SK-N-SH (cell line): Measurements from ENCODE around the gene PES1. TPM values are rescaled to one million over a fixed set of nuclear protein-coding genes. Genes with fewer than 3 reads are reported as not detected.

Experiments used
- CTCF ChIA-PET: fragments of 300-600, 350-600 bp; formaldehyde crosslinking; extraction: SDS; loops from one replicate; lab custom pipeline; 2021; lab: Yijun Ruan, JAX
- POLR2A ChIA-PET: fragments of 350-600 bp; sonication (Branson Sonifier 250); formaldehyde crosslinking; extraction: SDS; loops from one replicate; lab custom pipeline; 2020; ENCODE audit warnings: antibody characterized with exemption, inconsistent platforms; lab: Yijun Ruan, JAX
- DNase-seq: peaks from one replicate; pipeline ENCODE4 v3.0.0; 2012
- H2AFZ ChIP-seq: fragments of 200-600 bp; sonication (generic); 2 replicates; pipeline ENCODE4 v1.8.1; 2016; ENCODE audit warnings: antibody characterized with exemption, mild to moderate bottlenecking, low read depth
- H3F3A ChIP-seq: fragments of 200-600 bp; sonication (generic); replicated peaks from 2 replicates; pipeline ENCODE3; 2016; ENCODE audit warnings: antibody characterized with exemption, mild to moderate bottlenecking; ENCODE audit not compliant: insufficient read depth
- H3K27ac ChIP-seq, 2 experiments: fragments of 200-500 bp in 1 of 2; fragments of 200-600 bp in 1 of 2; sonication (Bioruptor generic) in 1 of 2; sonication (generic), shearing (Covaris generic) in 1 of 2; 2 replicates each; pipeline versions ENCODE4 v1.5.1 to v1.6.1; 2014 to 2016; ENCODE audit warnings: low read depth in 2 of 2, inconsistent platforms in 1 of 2, low read length in 1 of 2, mild to moderate bottlenecking in 1 of 2, mixed read lengths in 1 of 2
- H3K27me3 ChIP-seq: fragments of 200-600 bp; sonication (generic), shearing (Covaris generic); 2 replicates; pipeline ENCODE4 v1.6.1; 2016; ENCODE audit warnings: mixed run types; ENCODE audit not compliant: insufficient read depth
- H3K36me3 ChIP-seq, 2 experiments: fragments of 200-500 bp in 1 of 2; fragments of 200-600 bp in 1 of 2; sonication (Bioruptor generic) in 1 of 2; sonication (generic) in 1 of 2; replicated peaks in 1 of 2; 2 replicates each; pipeline versions ENCODE3 to v1.5.1; 2014 to 2016; ENCODE audit warnings: low read length in 1 of 2, mild to moderate bottlenecking in 1 of 2; ENCODE audit not compliant: insufficient read depth in 2 of 2, control insufficient read depth in 1 of 2
- H3K4me1 ChIP-seq, 2 experiments: fragments of 200-500 bp in 1 of 2; fragments of 200-600 bp in 1 of 2; sonication (Bioruptor generic) in 1 of 2; sonication (generic), shearing (Covaris generic) in 1 of 2; 2 replicates each; pipeline versions ENCODE4 v1.5.1 to v1.6.1; 2014 to 2016; ENCODE audit warnings: low read depth in 1 of 2, low read length in 1 of 2, mixed run types in 1 of 2; ENCODE audit not compliant: insufficient read depth in 2 of 2, control insufficient read depth in 1 of 2
- H3K4me2 ChIP-seq: fragments of 200-600 bp; sonication (generic), shearing (Covaris generic); 2 replicates; pipeline ENCODE4 v1.6.1; 2017; ENCODE audit warnings: mixed run types
- H3K4me3 ChIP-seq, 2 experiments: fragments of 200-500 bp in 1 of 2; fragments of 200-600 bp in 1 of 2; sonication (Bioruptor generic) in 1 of 2; sonication (generic), shearing (Covaris generic) in 1 of 2; 2 replicates each; pipeline versions ENCODE4 v1.5.1 to v1.8.1; 2014 to 2016; ENCODE audit warnings: low read depth in 2 of 2, inconsistent platforms in 1 of 2, low read length in 1 of 2, mild to moderate bottlenecking in 1 of 2, mixed read lengths in 1 of 2, moderate library complexity in 1 of 2
- H3K79me2 ChIP-seq: fragments of 200-600 bp; sonication (generic); 2 replicates; pipeline ENCODE4 v1.8.1; 2017; ENCODE audit warnings: mild to moderate bottlenecking; ENCODE audit not compliant: insufficient read depth
- H3K9ac ChIP-seq: fragments of 200-600 bp; sonication (generic); 2 replicates; pipeline ENCODE4 v1.6.1; 2017; ENCODE audit warnings: mixed run types
- H3K9me2 ChIP-seq: fragments of 200-600 bp; sonication (generic); 2 replicates; pipeline ENCODE4 v1.6.1; 2017; ENCODE audit warnings: mixed run types
- H3K9me3 ChIP-seq: fragments of 200-600 bp; sonication (generic); 2 replicates; pipeline ENCODE4 v1.6.1; 2017; ENCODE audit warnings: mixed run types, mild to moderate bottlenecking, moderate library complexity
- H4K20me1 ChIP-seq: fragments of 200-600 bp; sonication (generic); 2 replicates; pipeline ENCODE4 v1.6.1; 2017; ENCODE audit warnings: mild to moderate bottlenecking, mixed run types; ENCODE audit not compliant: insufficient read depth
- CHD2 ChIP-seq: fragments of 150-350 bp; IDR thresholded peaks from 2 replicates; pipeline ENCODE4 v1.6.1; 2018; ENCODE audit warnings: low read length; ENCODE audit not compliant: partially characterized antibody
- CTCF ChIP-seq: fragments of 200-600 bp; sonication (generic); IDR thresholded peaks from 2 replicates; pipeline ENCODE4 v1.6.1; 2017; ENCODE audit warnings: antibody characterized with exemption, mild to moderate bottlenecking, moderate library complexity
- ELF1 ChIP-seq: IDR thresholded peaks from 2 replicates; pipeline ENCODE4 v1.4.0; 2012
- EP300 ChIP-seq, 2 experiments: IDR thresholded peaks; 2 replicates each; pipeline versions ENCODE4 v1.4.0 to v1.6.1; 2012; ENCODE audit warnings: borderline replicate concordance in 1 of 2, low read depth in 1 of 2, low read length in 1 of 2
- FOSL2 ChIP-seq: IDR thresholded peaks from 2 replicates; pipeline ENCODE4 v1.4.0; 2012; ENCODE audit warnings: low read depth, mild to moderate bottlenecking, moderate library complexity, borderline replicate concordance
- FOXJ3 ChIP-seq: sonication (generic); formaldehyde crosslinking; IDR thresholded peaks from 2 replicates; pipeline ENCODE4 v1.5.1; 2020; ENCODE audit warnings: mild to moderate bottlenecking, missing genetic modification reagents
- GABPA ChIP-seq: IDR thresholded peaks from 2 replicates; pipeline ENCODE4 v1.4.0; 2012; ENCODE audit warnings: low read depth, mild to moderate bottlenecking
- GATA2 ChIP-seq: sonication (generic); formaldehyde crosslinking; IDR thresholded peaks from 2 replicates; pipeline ENCODE4 v1.5.0; 2020; ENCODE audit warnings: mild to moderate bottlenecking, missing genetic modification reagents
- JUND ChIP-seq: IDR thresholded peaks from 2 replicates; pipeline ENCODE4 v1.4.0; 2012
- MEF2A ChIP-seq: IDR thresholded peaks from 2 replicates; pipeline ENCODE4 v1.4.0; 2012; ENCODE audit warnings: low read depth, borderline replicate concordance
- NFIC ChIP-seq: IDR thresholded peaks from 2 replicates; pipeline ENCODE4 v1.4.0; 2012; ENCODE audit warnings: borderline replicate concordance
- NRF1 ChIP-seq: IDR thresholded peaks from 2 replicates; pipeline ENCODE4 v1.6.1; 2012; ENCODE audit warnings: low read depth, mild to moderate bottlenecking, low read length
- REST ChIP-seq: IDR thresholded peaks from 2 replicates; pipeline ENCODE4 v1.6.1; 2012; ENCODE audit warnings: mild to moderate bottlenecking, low read depth, low read length, moderate library complexity
- RFX5 ChIP-seq: IDR thresholded peaks from 2 replicates; pipeline ENCODE4 v1.6.1; 2012; ENCODE audit warnings: mild to moderate bottlenecking, improper control_type of control experiment, low read length
- SMC3 ChIP-seq: IDR thresholded peaks from 2 replicates; pipeline ENCODE4 v1.6.1; 2012; ENCODE audit warnings: low read depth, low read length, improper control_type of control experiment
- TAF1 ChIP-seq: IDR thresholded peaks from 2 replicates; pipeline ENCODE4 v1.6.1; 2012; ENCODE audit warnings: low read depth, mild to moderate bottlenecking, low read length, moderate library complexity, borderline replicate concordance
- TCF12 ChIP-seq: IDR thresholded peaks from 2 replicates; pipeline ENCODE4 v1.4.0; 2012
- ZBTB33 ChIP-seq: IDR thresholded peaks from 2 replicates; pipeline ENCODE4 v1.4.0; 2012; ENCODE audit warnings: low read depth, borderline replicate concordance
- WGBS: methylation state at CpG from one replicate; pipeline ENCODE4 v1.1.6; 2017; ENCODE audit warnings: low lambda C conversion rate; 5-methylcytosine and 5-hydroxymethylcytosine counted together
- polyA plus RNA-seq, 3 experiments: library from polyadenylated mRNA; depleted of rRNA; stranded (reverse); fragments of >200 nt; gene quantifications; 2 replicates each; pipeline ENCODE4 v1.2.3, GENCODE V29; 2012
- TF ChIP-seq, protein P1 (sequence below): fragments of 150-350 bp; IDR thresholded peaks from 2 replicates; pipeline ENCODE4 v1.6.1; 2016; ENCODE audit warnings: mild to moderate bottlenecking, low read depth, low read length
- TF ChIP-seq, protein P2 (sequence below): IDR thresholded peaks from 2 replicates; pipeline ENCODE4 v1.4.0; 2012; ENCODE audit warnings: low read depth
- TF ChIP-seq, protein P3 (sequence below): IDR thresholded peaks from 2 replicates; pipeline ENCODE4; 2012

Gene PES1
- polyA plus RNA-seq, 1 of the 3 experiments (the other 2 are of a cell fraction), result 109 TPM

DNA sequence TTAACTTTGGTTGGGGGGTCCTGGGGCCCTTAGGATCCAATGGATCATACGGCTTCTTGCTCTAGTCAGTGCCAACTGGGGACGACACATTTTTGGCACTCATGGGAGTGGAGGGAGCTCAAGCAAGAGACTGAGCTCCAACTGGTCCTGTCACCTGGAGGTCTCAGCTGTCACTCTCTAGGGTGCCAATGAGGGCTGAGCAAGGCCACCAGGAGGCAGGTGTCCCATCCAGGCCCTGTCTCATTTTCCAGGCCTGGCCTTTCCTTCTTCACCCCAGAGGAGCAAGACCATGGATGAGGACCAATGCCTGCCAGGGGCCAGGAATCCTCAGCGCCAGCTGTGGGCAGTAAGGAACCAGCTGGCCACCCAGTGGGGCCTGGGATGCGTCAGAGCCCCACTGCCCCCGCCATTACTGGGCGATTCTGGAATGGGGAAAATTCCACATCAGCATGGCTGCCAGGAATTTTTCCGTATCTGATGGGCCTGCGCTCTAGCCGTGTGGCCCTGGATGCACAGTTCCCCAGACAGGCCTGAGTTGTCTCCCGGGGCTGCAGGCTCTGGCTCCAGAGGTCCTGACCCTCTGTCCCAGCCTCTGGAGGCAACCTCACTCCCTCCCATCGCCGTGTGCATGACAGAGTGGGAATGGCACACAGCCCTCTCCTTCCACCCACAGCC lies 16.6 kb downstream of the PES1 start:
- H3K9me2 ChIP-seq, result no peaks in the 10 kb centered on the region
- H3K36me3 ChIP-seq, result peaks cover 0 to 41% of the 10 kb centered on the region in 2 experiments
- POLR2A ChIA-PET, result interaction anchor here (0.6 to 1.2 kb wide), 4 partner anchors 10 to 60 kb away, joined by 3 to 5 read pairs (median 3); partner anchors contain the start of genes PES1 and SLC35E4
- H3K9ac ChIP-seq, result no peak overlapping the region
- WGBS, result 17% methylated on average over 7 of the region's 12 CpGs
- peaks cover 10 to 27% of the 10 kb centered on the region in 2 experiments; a peak in 2 of 4 replicates for H3K4me1 ChIP-seq
- peak overlapping the region; percentile 60 to 70; a peak in 3 of 4 replicates for H3K27ac ChIP-seq
- no peak overlapping the region for H2AFZ ChIP-seq
- no peak overlapping the region for H3K4me3 ChIP-seq
- peaks cover 7% of the 10 kb centered on the region for H3F3A ChIP-seq
- no peaks in the 10 kb centered on the region for H3K9me3 ChIP-seq
- 0 out of 2 replicates have a peak, but pooled peaks cover 2% of the 10 kb centered on the region for H4K20me1 ChIP-seq
- H3K27me3 ChIP-seq, result no peaks in the 10 kb centered on the region
- peak; percentile 84 for DNase-seq
- peak overlapping the region; percentile 60 for H3K4me2 ChIP-seq
- CTCF ChIA-PET, result interaction anchor here (0.6 to 0.9 kb wide), 5 partner anchors 10 to 184 kb away, joined by 3 to 5 read pairs (median 4); no protein-coding TSS in a partner anchor
- H3K79me2 ChIP-seq, result no peaks in the 10 kb centered on the region
- TF ChIP-seq, protein P1, sequence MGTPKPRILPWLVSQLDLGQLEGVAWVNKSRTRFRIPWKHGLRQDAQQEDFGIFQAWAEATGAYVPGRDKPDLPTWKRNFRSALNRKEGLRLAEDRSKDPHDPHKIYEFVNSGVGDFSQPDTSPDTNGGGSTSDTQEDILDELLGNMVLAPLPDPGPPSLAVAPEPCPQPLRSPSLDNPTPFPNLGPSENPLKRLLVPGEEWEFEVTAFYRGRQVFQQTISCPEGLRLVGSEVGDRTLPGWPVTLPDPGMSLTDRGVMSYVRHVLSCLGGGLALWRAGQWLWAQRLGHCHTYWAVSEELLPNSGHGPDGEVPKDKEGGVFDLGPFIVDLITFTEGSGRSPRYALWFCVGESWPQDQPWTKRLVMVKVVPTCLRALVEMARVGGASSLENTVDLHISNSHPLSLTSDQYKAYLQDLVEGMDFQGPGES, result no peak
- TF ChIP-seq GATA2 (peak; percentile 86), GABPA (no peak), CHD2 (peak; percentile 44), TAF1 (no peak), RFX5 (no peak), CTCF (no peak; the same call in 1 of the 2 replicates), REST (peak; percentile 22; the same call in 1 of the 2 replicates), EP300 (IDR thresholded peaks at IDR 0.05; ENCODE audit: borderline replicate concordance in 1 of 2, low read depth in 1 of 2, low read length in 1 of 2) (peak; percentile 68 to 77; a peak in 3 of 4 replicates), SMC3 (no peak), JUND (peak; percentile 69; the same call in 1 of the 2 replicates), FOSL2 (peak; percentile 70), FOXJ3 (CRISPR knock-in tag) (no peak; the same call in 1 of the 2 replicates), MEF2A (no peak), NRF1 (no peak), ELF1 (peak; percentile 61), ZBTB33 (no peak), TCF12 (peak; percentile 94), NFIC (peak; percentile 91)
- TF ChIP-seq, protein P2, sequence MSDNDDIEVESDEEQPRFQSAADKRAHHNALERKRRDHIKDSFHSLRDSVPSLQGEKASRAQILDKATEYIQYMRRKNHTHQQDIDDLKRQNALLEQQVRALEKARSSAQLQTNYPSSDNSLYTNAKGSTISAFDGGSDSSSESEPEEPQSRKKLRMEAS, result peak; percentile 67; the same call in 1 of the 2 replicates
- TF ChIP-seq, protein P3, sequence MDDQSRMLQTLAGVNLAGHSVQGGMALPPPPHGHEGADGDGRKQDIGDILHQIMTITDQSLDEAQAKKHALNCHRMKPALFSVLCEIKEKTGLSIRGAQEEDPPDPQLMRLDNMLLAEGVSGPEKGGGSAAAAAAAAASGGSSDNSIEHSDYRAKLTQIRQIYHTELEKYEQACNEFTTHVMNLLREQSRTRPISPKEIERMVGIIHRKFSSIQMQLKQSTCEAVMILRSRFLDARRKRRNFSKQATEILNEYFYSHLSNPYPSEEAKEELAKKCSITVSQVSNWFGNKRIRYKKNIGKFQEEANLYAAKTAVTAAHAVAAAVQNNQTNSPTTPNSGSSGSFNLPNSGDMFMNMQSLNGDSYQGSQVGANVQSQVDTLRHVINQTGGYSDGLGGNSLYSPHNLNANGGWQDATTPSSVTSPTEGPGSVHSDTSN, result peak; percentile 74
